Vagina (tissue), 2 donors: ENCODE results near the gene ABCC8.

Source experiments
- CTCF ChIP-seq, 3 experiments: fragments of 450-650 bp in 2 of 3; fragments of 200-600 bp in 1 of 3; sonication (generic) in 1 of 3; IDR thresholded peaks; one replicate each; pipeline ENCODE4 v1.5.1; 2017 to 2019; ENCODE audit warnings: antibody characterized with exemption in 3 of 3, mild to moderate bottlenecking in 2 of 3, moderate library complexity in 2 of 3
- POLR2A ChIP-seq, 2 donors: fragments of 450-650 bp; IDR thresholded peaks; one replicate each; pipeline ENCODE4 v1.6.1; 2017; ENCODE audit warnings: antibody characterized with exemption in 2 of 2, mild to moderate bottlenecking in 2 of 2, moderate library complexity in 2 of 2
- POLR2AphosphoS5 ChIP-seq, 2 donors: sonication (generic); formaldehyde crosslinking; IDR thresholded peaks; one replicate each; pipeline ENCODE4 v1.9.0; 2017; ENCODE audit warnings: antibody characterized with exemption in 2 of 2, mild to moderate bottlenecking in 2 of 2, low read depth in 1 of 2; ENCODE audit not compliant: insufficient read depth in 1 of 2

GRCh38 chr11:17387254-17387653 lies 89.4 kb downstream of the ABCC8 start:
- no peak for TF ChIP-seq CTCF (IDR thresholded peaks at IDR 0.05)
- TF ChIP-seq POLR2AphosphoS5 (IDR thresholded peaks at IDR 0.05; ENCODE audit: insufficient read depth in 1 of 2, low read depth in 1 of 2), result no peak
- TF ChIP-seq POLR2A (IDR thresholded peaks at IDR 0.05), result no peak
